Astrocyte (in vitro differentiated cells and primary cell): ENCODE measurements around the gene RANBP6. TPM values are rescaled to one million over a fixed set of nuclear protein-coding genes. Genes with fewer than 3 reads are reported as not detected.

ENCODE experiments used
- DNase-seq: peaks from one replicate; pipeline ENCODE4 v3.0.0-alpha.2; 2010; ENCODE audit warnings: low read depth
- FAIRE-seq: peaks from 2 replicates; lab custom pipeline; 2011; peaks lifted over from hg19 to GRCh38; lab: Jason Lieb, UNC
- H2AFZ ChIP-seq: 2 replicates; pipeline ENCODE4 v1.6.0; 2012; ENCODE audit warnings: low read depth, low read length, inconsistent platforms
- H3K27ac ChIP-seq: 2 replicates; pipeline ENCODE4 v1.5.1; 2011; ENCODE audit warnings: low read depth, low read length, inconsistent platforms
- H3K27me3 ChIP-seq: 2 replicates; pipeline ENCODE4 v1.6.0; 2011; ENCODE audit warnings: low read length, inconsistent platforms; ENCODE audit not compliant: insufficient read depth
- H3K36me3 ChIP-seq: 2 replicates; pipeline ENCODE4 v1.5.1; 2011; ENCODE audit warnings: low read length, inconsistent platforms; ENCODE audit not compliant: insufficient read depth
- H3K4me1 ChIP-seq: 2 replicates; pipeline ENCODE4 v1.5.1; 2011; ENCODE audit warnings: low read length, inconsistent platforms; ENCODE audit not compliant: insufficient read depth
- H3K4me2 ChIP-seq: 2 replicates; pipeline ENCODE4 v1.6.0; 2012; ENCODE audit warnings: low read length, inconsistent platforms
- H3K4me3 ChIP-seq: 2 replicates; pipeline ENCODE4 v1.5.1; 2011; ENCODE audit warnings: low read depth, mild to moderate bottlenecking, low read length, inconsistent platforms; ENCODE audit not compliant: insufficient read depth
- H3K79me2 ChIP-seq: 2 replicates; pipeline ENCODE4 v1.6.0; 2012; ENCODE audit warnings: mild to moderate bottlenecking, low read length, inconsistent platforms; ENCODE audit not compliant: insufficient read depth
- H3K9ac ChIP-seq: 2 replicates; pipeline ENCODE4 v1.6.0; 2012; ENCODE audit warnings: mild to moderate bottlenecking, low read length, inconsistent platforms
- H3K9me3 ChIP-seq: 2 replicates; pipeline ENCODE4 v1.5.1; 2012; ENCODE audit warnings: low read depth, mild to moderate bottlenecking, low read length, inconsistent platforms; ENCODE audit not compliant: insufficient read depth
- H4K20me1 ChIP-seq: 2 replicates; pipeline ENCODE4 v1.6.0; 2012; ENCODE audit warnings: low read length, inconsistent platforms; ENCODE audit not compliant: insufficient read depth
- H3K27ac Mint-ChIP-seq: one replicate; pipeline ENCODE4 v1.8.0; 2021; ENCODE audit warnings: mild to moderate bottlenecking, mixed read lengths; ENCODE audit not compliant: unreplicated experiment
- H3K27me3 Mint-ChIP-seq: one replicate; pipeline ENCODE4 v1.8.0; 2021; ENCODE audit warnings: low read depth, mixed read lengths; ENCODE audit not compliant: unreplicated experiment
- H3K36me3 Mint-ChIP-seq: one replicate; pipeline ENCODE4 v1.8.0; 2021; ENCODE audit warnings: low read depth, mixed read lengths; ENCODE audit not compliant: unreplicated experiment
- H3K4me1 Mint-ChIP-seq: one replicate; pipeline ENCODE4 v1.8.0; 2021; ENCODE audit warnings: low read depth, mixed read lengths; ENCODE audit not compliant: unreplicated experiment
- H3K4me3 Mint-ChIP-seq: one replicate; pipeline ENCODE4 v1.8.0; 2021; ENCODE audit warnings: mild to moderate bottlenecking, moderate library complexity, mixed read lengths; ENCODE audit not compliant: unreplicated experiment
- H3K9me3 Mint-ChIP-seq: one replicate; pipeline ENCODE4 v1.8.0; 2021; ENCODE audit warnings: mild to moderate bottlenecking, mixed read lengths; ENCODE audit not compliant: unreplicated experiment
- CTCF ChIP-seq: IDR thresholded peaks from 2 replicates; pipeline ENCODE4 v1.5.1; 2011; ENCODE audit warnings: low read depth, mild to moderate bottlenecking, inconsistent platforms, low read length, moderate library complexity; ENCODE audit not compliant: insufficient read depth
- EZH2 ChIP-seq: IDR thresholded peaks from 2 replicates; pipeline ENCODE4 v1.6.1; 2012; ENCODE audit warnings: mild to moderate bottlenecking, low read length, inconsistent platforms; ENCODE audit not compliant: insufficient read depth
- total RNA-seq: library from RNA; stranded (reverse); gene quantifications from 2 replicates; pipeline ENCODE4 v1.2.1, GENCODE V29; 2021

RANBP6 gene
- total RNA-seq, 1 donor from 2014 or later = 29.5 TPM

- peak; percentile 80 for DNase-seq
Measured at GRCh38 chr9:6055216-6055615, 39.8 kb upstream of the RANBP6 start.

GRCh38 chr9:6054280-6055099 lies 39.1 kb upstream of the RANBP6 start:
- Mint-ChIP-seq H3K27ac (no peak overlapping the region), H3K36me3 (peaks cover 2% of the 10 kb centered on the region), H3K9me3 (peaks cover 5% of the 10 kb centered on the region), H3K27me3 (peaks cover 2% of the 10 kb centered on the region), H3K4me3 (no peak overlapping the region), H3K4me1 (peaks cover 2% of the 10 kb centered on the region)
- H3K4me1 ChIP-seq = no peaks in the 10 kb centered on the region
- no peaks in the 10 kb centered on the region for H3K9me3 ChIP-seq
- H3K27me3 ChIP-seq = no peaks in the 10 kb centered on the region
- no peaks in the 10 kb centered on the region for H4K20me1 ChIP-seq
- H2AFZ ChIP-seq = no peak overlapping the region
- no peak overlapping the region for H3K9ac ChIP-seq
- H3K4me2 ChIP-seq = no peak overlapping the region
- no peak overlapping the region for H3K4me3 ChIP-seq
- no peak overlapping the region for H3K27ac ChIP-seq
- FAIRE-seq (no peak), DNase-seq (peak; percentile 39)
- H3K36me3 ChIP-seq = no peaks in the 10 kb centered on the region
- no peaks in the 10 kb centered on the region for H3K79me2 ChIP-seq
- TF ChIP-seq EZH2 (no peak), CTCF (peak; percentile 79)

More at GRCh38 chr9:6055216-6055615, 39.8 kb upstream of the RANBP6 start:
- no peaks in the 10 kb centered on the region for H4K20me1 ChIP-seq
- H3K27ac ChIP-seq = no peak overlapping the region
- H3K4me1 ChIP-seq = no peaks in the 10 kb centered on the region
- no peaks in the 10 kb centered on the region for H3K9me3 ChIP-seq
- peaks cover 2% of the 10 kb centered on the region for H3K4me1 Mint-ChIP-seq
- TF ChIP-seq CTCF = peak; percentile 56
- TF ChIP-seq EZH2 = no peak
- H3K36me3 ChIP-seq = no peaks in the 10 kb centered on the region
- no peaks in the 10 kb centered on the region for H3K79me2 ChIP-seq
- peaks cover 5% of the 10 kb centered on the region for H3K9me3 Mint-ChIP-seq
- no peak overlapping the region for H3K27ac Mint-ChIP-seq
- no peak overlapping the region for H3K4me2 ChIP-seq
- FAIRE-seq = peak; percentile 73
- no peak overlapping the region for H3K9ac ChIP-seq
- H3K4me3 ChIP-seq = no peak overlapping the region
- H3K27me3 ChIP-seq = no peaks in the 10 kb centered on the region
- peaks cover 2% of the 10 kb centered on the region for H3K36me3 Mint-ChIP-seq
- H3K4me3 Mint-ChIP-seq = no peak overlapping the region
- H3K27me3 Mint-ChIP-seq = peaks cover 5% of the 10 kb centered on the region
- no peak overlapping the region for H2AFZ ChIP-seq

- Histone ChIP-seq H3K27me3 (no peaks in the 10 kb centered on the region), H4K20me1 (no peaks in the 10 kb centered on the region), H3K9ac (no peak overlapping the region), H3K79me2 (no peaks in the 10 kb centered on the region), H3K36me3 (no peaks in the 10 kb centered on the region), H3K4me1 (no peaks in the 10 kb centered on the region), H3K4me2 (no peak overlapping the region), H3K9me3 (no peaks in the 10 kb centered on the region), H3K4me3 (no peak overlapping the region), H2AFZ (no peak overlapping the region), H3K27ac (no peak overlapping the region)
- H3K4me3 Mint-ChIP-seq = no peak overlapping the region
- no peaks in the 10 kb centered on the region for H3K36me3 Mint-ChIP-seq
- no peaks in the 10 kb centered on the region for H3K27me3 Mint-ChIP-seq
- no peak for FAIRE-seq
- H3K27ac Mint-ChIP-seq = no peak overlapping the region
- H3K9me3 Mint-ChIP-seq = no peaks in the 10 kb centered on the region
- DNase-seq = no peak
- TF ChIP-seq EZH2 (no peak), CTCF (no peak)
- H3K4me1 Mint-ChIP-seq = peaks cover 2% of the 10 kb centered on the region
Measured at GRCh38 chr9:6052293-6052919, 37.0 kb upstream of the RANBP6 start.
